HFFc6 (cell line): ENCODE data around the gene PNMA6E. TPM values are rescaled to one million over a fixed set of nuclear protein-coding genes. Genes with fewer than 3 reads are reported as not detected.

Experiments
- DNase-seq: peaks from one replicate; pipeline ENCODE4 v3.0.0-alpha.2; 2018
- H3K27ac Mint-ChIP-seq: 2 replicates; pipeline ENCODE4 v1.8.0; 2020; ENCODE audit warnings: mild to moderate bottlenecking, mixed read lengths
- H3K27me3 Mint-ChIP-seq: 2 replicates; pipeline ENCODE4 v1.8.0; 2021; ENCODE audit warnings: mild to moderate bottlenecking, moderate library complexity, mixed read lengths; ENCODE audit not compliant: insufficient read depth
- H3K36me3 Mint-ChIP-seq: 2 replicates; pipeline ENCODE4 v1.8.0; 2021; ENCODE audit warnings: low read depth, mixed read lengths
- H3K4me1 Mint-ChIP-seq: 2 replicates; pipeline ENCODE4 v1.8.0; 2020; ENCODE audit warnings: low read depth, mixed read lengths
- H3K4me3 Mint-ChIP-seq: 2 replicates; pipeline ENCODE4 v1.8.0; 2020; ENCODE audit warnings: mild to moderate bottlenecking, moderate library complexity, mixed read lengths
- H3K9me3 Mint-ChIP-seq: 2 replicates; pipeline ENCODE4 v1.8.0; 2020; ENCODE audit warnings: mild to moderate bottlenecking, mixed read lengths
- total RNA-seq, 6 experiments: library from RNA; stranded (reverse); fragmentation: NEBNext Ultra II Directional; extraction: Animal tissue kit (Norgen Biotek cat#: 25700); gene quantifications; 2 replicates in 1 of 6; 3 replicates in 5 of 6; pipeline ENCODE4 v1.2.3, GENCODE V29; 2021
- TF ChIP-seq, protein P1 (sequence below): fragments of 200-600 bp; sonication (generic); IDR thresholded peaks from 2 replicates; pipeline ENCODE4 v1.5.0; 2021; ENCODE audit warnings: antibody characterized with exemption, mild to moderate bottlenecking

The PNMA6E gene
- total RNA-seq, 6 experiments from 2014 or later = not detected

DNA sequence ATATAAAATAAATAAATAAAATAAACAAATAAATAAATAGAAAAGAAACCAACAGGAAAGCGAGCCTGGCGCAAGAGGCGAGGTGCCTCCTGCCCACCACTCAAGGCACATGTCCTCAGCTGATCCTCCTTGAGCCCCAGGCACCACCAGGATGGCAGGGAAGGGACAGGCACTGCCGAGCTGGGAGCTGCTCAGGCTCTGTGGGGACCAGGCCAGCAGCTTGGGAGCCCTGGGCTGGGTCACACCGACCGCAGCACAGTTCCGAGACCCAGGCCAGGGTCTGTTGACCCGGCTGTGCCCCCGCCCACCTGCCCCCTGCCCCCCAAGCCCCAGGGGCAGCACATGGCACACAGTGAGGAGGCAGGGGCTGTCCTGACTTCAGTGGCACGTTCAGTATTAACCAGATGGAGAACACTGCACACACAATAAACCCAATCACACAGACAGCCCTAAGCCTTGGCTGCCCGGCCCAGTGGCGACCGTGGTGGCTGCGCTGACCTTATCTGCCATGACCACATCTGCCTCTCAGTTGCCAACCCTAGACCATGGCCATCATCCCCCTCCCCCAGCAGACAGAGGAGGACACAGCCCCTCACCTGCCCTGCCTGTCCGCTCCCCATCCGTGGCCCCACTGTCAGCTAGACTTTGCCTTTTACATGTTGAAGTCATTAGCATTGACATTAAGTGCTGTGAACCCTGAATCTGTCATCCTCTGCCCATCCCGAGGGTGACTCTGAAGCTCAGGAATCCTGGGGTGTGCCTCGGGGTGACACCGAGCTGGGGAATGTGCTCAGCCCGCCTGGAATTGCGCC, 47.6 kb upstream of the PNMA6E start:
- Mint-ChIP-seq H3K9me3 (no peaks in the 10 kb centered on the region), H3K27ac (peak overlapping the region; percentile 85), H3K27me3 (no peaks in the 10 kb centered on the region; the same call in 1 of the 2 replicates), H3K4me3 (peak overlapping the region; percentile 49; the same call in 1 of the 2 replicates), H3K4me1 (peaks cover 12% of the 10 kb centered on the region), H3K36me3 (no peaks in the 10 kb centered on the region)
- DNase-seq = peak; percentile 14
- TF ChIP-seq, protein P1, sequence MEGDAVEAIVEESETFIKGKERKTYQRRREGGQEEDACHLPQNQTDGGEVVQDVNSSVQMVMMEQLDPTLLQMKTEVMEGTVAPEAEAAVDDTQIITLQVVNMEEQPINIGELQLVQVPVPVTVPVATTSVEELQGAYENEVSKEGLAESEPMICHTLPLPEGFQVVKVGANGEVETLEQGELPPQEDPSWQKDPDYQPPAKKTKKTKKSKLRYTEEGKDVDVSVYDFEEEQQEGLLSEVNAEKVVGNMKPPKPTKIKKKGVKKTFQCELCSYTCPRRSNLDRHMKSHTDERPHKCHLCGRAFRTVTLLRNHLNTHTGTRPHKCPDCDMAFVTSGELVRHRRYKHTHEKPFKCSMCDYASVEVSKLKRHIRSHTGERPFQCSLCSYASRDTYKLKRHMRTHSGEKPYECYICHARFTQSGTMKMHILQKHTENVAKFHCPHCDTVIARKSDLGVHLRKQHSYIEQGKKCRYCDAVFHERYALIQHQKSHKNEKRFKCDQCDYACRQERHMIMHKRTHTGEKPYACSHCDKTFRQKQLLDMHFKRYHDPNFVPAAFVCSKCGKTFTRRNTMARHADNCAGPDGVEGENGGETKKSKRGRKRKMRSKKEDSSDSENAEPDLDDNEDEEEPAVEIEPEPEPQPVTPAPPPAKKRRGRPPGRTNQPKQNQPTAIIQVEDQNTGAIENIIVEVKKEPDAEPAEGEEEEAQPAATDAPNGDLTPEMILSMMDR = no peak

DNA sequence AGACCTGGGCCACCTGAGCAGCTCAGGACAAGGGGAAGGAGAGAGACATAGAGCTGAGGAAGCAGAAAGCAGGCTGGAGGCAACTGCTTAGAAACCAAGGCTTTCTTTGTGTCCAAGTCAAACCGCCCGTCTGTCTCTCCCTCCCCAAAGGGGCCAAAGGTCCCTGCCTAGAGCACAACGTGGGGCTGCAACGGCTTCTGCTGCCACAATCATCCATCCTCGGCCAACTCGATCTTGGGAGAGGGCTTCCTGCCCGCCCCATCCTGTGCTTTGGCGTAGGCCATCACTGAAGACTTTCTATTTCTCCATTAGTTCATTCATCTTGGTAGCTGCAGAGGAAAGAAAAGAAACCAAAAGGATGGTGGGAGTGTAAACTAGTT, 46.4 kb upstream of the PNMA6E start:
- H3K27me3 Mint-ChIP-seq = no peaks in the 10 kb centered on the region; the same call in 1 of the 2 replicates
- no peak for DNase-seq
- no peaks in the 10 kb centered on the region for H3K36me3 Mint-ChIP-seq
- H3K4me1 Mint-ChIP-seq = peaks cover 12% of the 10 kb centered on the region
- H3K4me3 Mint-ChIP-seq = no peak overlapping the region
- TF ChIP-seq, protein P1 = no peak
- H3K9me3 Mint-ChIP-seq = no peaks in the 10 kb centered on the region
- no peak overlapping the region for H3K27ac Mint-ChIP-seq

DNA sequence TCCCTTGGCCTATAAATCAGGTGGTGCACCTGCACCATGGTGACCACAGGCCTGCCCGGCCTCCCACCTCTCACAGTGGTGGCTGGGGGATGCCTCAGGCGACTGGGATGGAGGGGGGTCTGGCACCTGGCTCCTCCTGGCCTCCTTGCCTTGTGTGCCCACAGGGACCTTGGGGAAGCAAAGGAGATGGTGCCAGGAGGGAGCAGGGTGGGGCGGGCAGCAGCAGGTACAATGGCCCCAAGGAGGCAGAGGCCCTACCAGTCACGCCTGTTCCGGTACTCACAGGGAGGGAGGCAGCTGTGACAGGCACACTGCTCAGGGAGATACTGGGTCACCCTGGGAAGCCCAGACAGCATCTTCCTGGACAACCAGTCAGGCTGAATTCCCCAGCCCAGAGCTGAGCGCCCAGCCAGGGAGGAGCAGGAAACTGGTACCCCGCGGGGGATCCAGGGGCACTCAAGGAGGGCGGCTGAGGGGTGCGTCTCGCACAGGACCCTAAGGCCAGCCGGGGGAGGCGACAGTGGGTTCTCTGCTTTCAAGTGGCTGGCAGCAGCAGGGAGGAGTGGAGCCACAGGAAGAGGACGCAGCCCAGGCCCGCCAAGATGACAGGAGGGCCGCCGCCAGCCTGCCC, 45.9 kb upstream of the PNMA6E start:
- no peak for DNase-seq
- Mint-ChIP-seq H3K27me3 (no peaks in the 10 kb centered on the region; the same call in 1 of the 2 replicates), H3K27ac (no peak overlapping the region), H3K4me1 (peaks cover 12% of the 10 kb centered on the region), H3K4me3 (no peak overlapping the region), H3K36me3 (no peaks in the 10 kb centered on the region), H3K9me3 (no peaks in the 10 kb centered on the region)
- TF ChIP-seq, protein P1 = no peak

DNA sequence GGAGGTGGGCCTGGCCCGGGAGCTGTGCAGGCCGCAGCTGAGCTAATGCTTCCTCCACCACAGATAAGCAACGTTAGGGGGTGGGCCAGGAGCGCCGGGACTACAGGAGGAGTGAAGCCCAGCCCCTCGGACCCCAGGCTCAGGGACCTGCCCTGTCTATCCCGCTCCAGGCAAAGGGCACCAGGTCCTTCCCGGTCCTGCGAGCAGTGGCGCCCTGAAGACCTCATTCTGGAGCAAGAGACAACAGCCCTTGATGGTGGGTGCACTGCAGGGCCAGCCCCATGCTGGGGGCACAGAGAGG, 45.4 kb upstream of the PNMA6E start:
- Mint-ChIP-seq H3K27ac (no peak overlapping the region), H3K36me3 (no peaks in the 10 kb centered on the region), H3K27me3 (no peaks in the 10 kb centered on the region; the same call in 1 of the 2 replicates), H3K4me1 (peaks cover 12% of the 10 kb centered on the region), H3K4me3 (no peak overlapping the region), H3K9me3 (no peaks in the 10 kb centered on the region)
- TF ChIP-seq, protein P1 = no peak
- no peak for DNase-seq

DNA sequence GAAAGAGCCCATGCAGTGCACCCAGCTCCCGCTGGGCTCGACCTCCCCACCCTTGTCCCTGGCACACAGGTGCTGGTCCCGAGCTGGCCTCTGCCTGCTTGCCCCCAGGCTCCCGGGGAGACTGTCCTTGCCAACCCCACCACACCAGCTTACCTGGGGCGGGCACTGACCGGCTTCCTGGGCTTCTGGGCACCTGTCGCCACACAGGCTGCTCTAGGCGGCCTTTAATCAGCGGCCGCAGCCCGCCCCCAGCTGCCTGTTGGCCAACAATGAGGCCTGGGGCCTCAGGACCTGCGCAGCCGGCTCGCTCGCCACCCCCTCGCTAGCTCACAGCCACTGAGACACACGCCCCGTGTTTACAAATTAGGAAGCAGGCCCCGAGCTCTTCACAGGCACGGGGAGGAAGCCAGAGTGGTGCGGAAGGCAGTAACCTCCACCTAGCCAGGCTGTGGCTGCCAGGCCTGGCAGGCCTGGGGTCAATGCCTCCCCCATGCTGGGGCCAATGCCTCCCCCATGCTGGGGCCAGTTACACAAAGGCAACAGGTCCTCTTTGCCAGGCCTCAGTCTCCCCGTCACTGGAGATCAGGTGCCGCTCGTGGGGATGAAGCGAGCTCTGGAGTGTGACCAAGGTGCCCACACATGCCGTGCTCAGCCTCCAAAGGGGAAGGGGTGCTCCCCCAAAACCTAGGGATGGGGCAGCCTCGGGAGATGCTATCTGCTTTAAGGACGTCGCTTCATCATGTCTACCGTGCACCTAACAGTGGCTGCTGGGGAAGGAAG, 44.9 kb upstream of the PNMA6E start, which contains the start of gene TREX2:
Gene TREX2 (minus strand): TSS at position 201 of the 780 bp plus-strand sequence. CDS start 626 bp downstream, outside the sequence.
- H3K9me3 Mint-ChIP-seq = no peaks in the 10 kb centered on the region
- DNase-seq = no peak
- H3K4me1 Mint-ChIP-seq = peaks cover 12% of the 10 kb centered on the region
- H3K27me3 Mint-ChIP-seq = no peaks in the 10 kb centered on the region; the same call in 1 of the 2 replicates
- no peaks in the 10 kb centered on the region for H3K36me3 Mint-ChIP-seq
- H3K27ac Mint-ChIP-seq = no peak within 1 kb of the TSS
- TF ChIP-seq, protein P1 = no peak
- no peak within 1 kb of the TSS for H3K4me3 Mint-ChIP-seq
